Putamen (tissue), 1 donor: ENCODE data around the gene CGB3.
"Not testable (repeated sequence)": the region's sequence is repeated elsewhere in the genome, so short reads cannot be mapped to it uniquely, and the experiment has no call there.

Source experiments
- DNase-seq: peaks from one replicate; pipeline ENCODE4 v3.0.0-alpha.2; 2016; ENCODE audit warnings: low spot score

The CGB3 gene

DNA sequence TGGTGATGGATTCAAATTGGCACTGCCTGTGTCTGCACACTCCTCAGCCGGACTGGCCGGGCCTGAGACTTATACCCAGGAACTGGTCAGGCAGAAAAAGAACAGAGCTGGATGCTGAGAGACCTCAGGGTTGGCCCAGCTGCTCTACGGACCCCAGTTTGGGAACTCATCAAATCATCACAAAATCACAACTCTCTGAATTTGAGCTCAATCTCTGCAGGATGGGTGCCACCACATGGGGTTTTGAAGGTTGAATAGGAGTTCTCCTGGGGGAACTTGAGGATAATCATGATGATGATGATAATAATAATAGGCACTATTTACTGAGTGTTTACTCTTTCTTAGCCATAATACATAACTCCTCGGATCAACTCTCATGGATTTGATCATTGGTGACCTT, 18.5 kb upstream of the CGB3 start:
- not testable (repeated sequence) for DNase-seq

GRCh38 chr19:49042177-49042576, 18.0 kb upstream of the CGB3 start:
- no peak for DNase-seq

GRCh38 chr19:49039736-49040135, 15.6 kb upstream of the CGB3 start:
- DNase-seq = not testable (repeated sequence)

- not testable (repeated sequence) for DNase-seq
These were observed 14.6 kb upstream of the CGB3 start for GRCh38 chr19:49038557-49039276.

DNA sequence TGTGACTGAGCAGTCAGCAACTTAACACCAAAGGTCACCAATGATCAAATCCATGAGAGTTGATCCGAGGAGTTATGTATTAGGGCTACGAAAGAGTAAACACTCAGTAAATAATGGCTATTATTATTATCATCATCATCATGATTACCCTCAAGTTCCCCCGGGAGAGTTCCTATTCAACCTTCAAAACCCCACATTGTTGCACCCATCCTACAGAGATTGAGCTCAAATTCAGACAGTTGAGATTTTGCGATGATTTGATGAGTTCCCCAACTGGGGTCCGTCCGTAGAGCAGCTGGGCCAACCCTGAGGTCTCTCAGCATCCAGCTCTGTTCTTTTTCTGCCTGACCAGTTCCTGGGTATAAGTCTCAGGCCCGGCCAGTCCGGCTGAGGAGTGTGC, 14.0 kb upstream of the CGB3 start:
- DNase-seq = not testable (repeated sequence)

DNA sequence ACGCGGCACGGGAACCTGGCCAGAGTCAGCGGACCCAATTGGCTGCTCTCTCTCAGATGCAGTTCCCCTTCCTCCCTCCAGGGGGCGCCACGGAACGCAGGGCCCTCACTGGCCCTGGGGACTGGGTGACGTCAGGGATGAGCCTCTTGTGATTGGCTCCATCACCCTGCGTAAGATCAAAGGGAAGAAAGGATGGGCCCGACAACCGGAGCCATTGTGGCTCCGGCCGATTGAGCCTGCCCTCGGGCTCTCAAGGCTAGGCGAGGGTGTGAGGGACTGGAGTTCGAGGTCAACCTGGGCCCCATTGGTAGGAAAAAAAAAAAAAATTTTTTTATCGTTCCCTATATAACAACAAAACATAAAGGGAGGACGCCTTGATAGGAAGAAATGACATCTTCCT, 12.7 kb upstream of the CGB3 start, which contains the start of gene CGB1:
Gene CGB1, minus strand, starts transcription at position 81 of the 400 bp plus-strand sequence. CDS start 184 bp downstream, outside the sequence.
- not testable (repeated sequence) for DNase-seq

DNA sequence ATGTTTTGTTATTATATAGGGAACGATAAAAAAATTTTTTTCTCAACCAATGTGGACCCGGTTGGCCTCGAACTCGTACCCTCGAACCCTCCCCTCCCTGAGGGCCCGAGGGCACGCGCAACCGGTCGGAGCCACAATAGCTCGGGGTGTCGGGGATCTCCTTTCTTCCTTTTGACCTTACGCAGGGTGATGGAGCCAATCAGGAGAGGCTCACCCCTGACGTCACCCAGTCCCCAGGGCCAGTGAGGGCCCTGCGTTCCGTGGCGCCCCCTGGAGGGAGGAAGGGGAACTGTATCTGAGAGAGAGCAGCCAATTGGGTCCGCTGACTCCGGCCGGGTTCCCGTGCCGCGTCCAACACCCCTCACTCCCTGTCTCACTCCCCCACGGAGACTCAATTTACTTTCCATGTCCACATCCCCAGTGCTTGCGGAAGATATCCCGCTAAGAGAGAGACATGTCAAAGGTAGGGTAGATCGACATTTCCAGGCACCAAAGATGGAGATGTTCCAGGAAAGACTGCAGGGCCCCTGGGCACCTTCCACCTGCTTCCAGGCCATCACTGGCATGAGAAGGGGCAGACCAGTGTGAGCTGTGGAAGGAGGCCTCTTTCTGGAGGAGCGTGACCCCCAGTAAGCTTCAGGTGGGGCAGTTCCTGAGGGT, 7.6 kb upstream of the CGB3 start, which contains the start of gene CGB2:
Gene CGB2, plus strand, starts transcription at position 249 of the 660 bp plus-strand sequence. Its CDS starts 206 bp downstream, at position 455.
- not testable (repeated sequence) for DNase-seq

- not testable (repeated sequence) for DNase-seq
These were observed 6.2 kb upstream of the CGB3 start for GRCh38 chr19:49030323-49030722.

- DNase-seq = not testable (repeated sequence)
These were observed 5.6 kb upstream of the CGB3 start for GRCh38 chr19:49029749-49030148.

DNA sequence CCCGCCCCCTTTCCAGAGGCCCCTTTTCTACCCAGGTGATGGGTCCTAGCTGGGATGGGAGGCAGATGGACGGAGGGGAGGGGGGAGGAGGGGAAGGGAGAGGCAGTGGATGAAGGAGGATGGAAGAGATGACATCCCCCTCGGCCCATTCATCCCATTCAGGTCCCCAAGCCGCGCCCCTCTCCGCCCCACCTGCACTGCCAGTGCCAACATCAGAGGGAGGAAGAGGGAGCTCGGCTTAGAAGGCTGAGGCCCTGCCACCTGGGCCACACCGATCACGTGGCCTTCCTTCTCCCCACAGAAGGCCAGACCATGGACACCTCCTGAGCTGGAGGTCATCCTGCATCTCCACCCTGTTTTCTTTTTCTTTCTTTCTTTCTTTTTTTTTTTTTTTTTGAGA, 4.6 kb upstream of the CGB3 start:
- not testable (repeated sequence) for DNase-seq

DNA sequence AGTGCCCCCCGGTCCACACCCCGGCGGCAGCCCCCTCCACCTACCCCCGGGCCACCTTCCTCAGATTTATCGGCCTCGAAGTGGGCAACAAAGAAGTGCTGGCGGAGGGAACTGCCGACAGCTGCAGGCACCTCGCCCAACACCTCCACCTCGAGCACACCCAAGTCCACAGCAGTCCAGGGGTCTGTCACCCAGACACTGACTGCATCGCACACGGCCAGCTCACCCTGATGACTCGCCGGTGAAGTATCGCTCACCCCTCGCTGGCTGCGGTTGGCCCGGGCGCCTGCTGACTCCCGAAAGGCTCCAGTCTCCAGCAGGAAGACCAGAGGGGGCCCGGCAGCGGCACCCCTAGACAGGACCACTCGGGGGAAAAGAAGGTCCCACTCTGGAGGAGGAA, 1.5 kb upstream of the CGB3 start:
- not testable (repeated sequence) for DNase-seq

DNA sequence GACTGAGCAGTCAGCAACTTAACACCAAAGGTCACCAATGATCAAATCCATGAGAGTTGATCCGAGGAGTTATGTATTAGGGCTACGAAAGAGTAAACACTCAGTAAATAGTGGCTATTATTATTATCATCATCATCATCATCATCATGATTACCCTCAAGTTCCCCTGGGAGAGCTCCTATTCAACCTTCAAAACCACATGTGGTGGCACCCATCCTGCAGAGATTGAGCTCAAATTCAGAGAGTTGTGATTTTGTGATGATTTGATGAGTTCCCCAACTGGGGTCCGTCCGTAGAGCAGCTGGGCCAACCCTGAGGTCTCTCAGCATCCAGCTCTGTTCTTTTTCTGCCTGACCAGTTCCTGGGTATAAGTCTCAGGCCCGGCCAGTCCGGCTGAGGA, 955 bp upstream of the CGB3 start:
- DNase-seq = not testable (repeated sequence)

DNA sequence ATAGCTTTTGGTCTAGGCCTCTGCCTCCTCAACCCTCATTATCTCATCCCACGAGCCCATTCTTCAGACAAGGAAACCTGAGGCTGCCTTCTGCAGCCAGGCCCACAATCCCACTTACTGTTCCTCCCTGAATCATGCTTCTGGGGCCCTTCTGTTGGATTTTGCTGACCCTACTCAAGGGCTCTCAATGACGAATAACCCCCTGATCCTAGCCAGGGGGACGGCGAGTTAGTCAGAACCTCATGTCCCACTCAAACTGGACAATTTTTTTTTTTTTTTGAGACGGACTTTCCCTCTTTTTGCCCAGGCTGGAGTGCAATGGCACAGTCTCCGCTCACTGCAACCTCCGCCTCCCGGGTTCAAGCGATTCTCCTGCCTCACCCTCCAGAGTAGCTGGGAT, 2.0 kb downstream of the CGB3 start:
- DNase-seq = no peak

DNA sequence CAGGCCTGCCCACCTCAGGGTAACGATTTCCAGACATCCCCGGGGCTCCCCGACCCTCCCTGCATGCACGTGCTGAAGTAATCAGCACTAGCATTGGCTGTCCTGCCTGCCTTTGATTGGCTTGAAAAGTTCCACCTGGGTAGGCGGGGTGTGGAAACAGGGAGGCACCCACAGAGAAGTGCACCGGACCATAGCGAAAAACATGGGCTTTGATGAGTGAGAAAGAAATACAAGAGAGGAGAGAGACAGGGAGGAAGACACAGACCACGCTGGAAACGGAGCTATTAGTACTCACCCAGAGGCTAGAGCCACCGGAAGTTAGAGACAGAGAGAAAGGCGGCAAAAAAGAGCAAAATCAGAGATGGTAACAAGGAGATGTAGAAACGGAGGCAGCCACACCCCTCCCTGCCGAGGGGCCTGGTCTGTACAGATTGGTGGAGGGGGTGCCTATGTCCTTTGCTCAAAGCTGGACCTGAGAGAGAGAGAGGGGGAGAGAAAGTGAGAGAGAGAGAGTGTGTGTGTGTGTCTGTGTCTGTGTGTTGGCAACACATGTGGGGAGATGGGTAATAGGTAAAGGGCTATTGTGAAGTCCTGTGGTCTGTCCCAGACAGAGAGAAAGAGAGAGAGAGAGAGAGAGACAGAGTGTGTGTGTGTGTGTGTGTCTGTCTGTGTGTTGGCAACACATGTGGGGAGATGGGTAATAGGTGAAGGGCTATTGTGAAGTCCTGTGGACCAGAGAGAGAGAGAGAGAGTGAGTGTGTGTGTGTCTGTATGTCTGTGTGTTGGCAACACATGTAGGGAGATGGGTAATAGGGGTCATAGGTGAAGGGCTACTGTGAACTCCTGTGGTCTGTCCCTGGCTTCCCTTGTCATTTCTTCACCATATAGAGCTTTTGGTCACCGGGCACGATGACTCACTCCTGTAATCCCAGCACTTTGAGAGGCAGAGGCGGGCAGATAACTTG, 2.9 kb downstream of the CGB3 start:
- DNase-seq = no peak

DNA sequence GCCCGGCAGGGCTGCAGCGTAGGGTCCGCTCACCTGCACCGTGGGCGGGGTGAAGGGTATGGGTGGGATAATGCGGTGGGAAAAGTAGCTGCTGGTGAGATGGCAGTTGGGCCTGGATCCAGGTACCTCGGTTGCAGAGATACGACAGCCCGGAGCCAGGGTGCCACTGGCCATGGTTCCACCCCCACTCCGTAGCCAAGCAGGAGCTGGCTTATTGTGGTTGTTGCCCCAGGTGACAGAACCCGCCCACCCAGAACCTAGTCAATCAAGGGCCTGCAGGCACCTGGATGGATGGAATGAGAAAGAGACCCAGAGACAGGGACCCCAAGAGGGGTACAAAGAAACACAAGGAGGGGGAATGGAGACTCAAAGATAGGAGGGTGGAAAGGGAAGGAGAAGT, 3.8 kb downstream of the CGB3 start:
- DNase-seq = no peak

DNA sequence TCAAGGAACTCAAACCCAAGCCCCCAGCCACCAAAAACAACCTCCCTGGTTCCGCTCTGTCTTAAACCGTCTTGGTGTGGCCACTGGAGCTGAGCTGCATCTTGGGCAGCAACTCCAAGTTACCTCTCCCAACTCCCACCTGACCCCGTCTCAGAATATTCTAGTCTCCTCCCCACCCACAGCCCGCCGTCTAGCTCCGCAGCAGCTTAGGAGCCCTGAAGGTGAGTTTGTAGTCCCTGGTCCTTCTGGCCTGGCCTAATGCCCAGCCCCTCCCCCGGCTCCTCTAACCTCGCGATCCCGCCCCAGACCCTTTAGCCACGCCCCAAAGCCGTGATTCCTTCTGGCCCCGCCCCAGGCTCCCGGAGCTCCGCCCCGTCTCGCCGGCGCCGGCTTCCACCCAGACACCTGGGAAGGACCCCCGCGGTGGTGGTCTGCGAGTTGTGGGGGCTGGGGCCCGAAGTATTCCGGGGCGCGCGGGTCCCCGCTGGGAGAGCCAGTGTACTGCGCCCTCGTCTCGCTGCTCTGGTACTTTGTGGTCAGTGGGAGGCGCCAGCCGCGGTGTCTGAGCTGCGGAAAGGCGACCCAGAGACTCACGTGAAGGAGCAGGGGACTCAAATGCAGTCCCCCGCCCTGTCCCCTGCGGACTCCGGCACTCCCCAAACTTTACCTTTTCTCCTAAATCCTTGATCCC, 4.7 kb downstream of the CGB3 start:
- no peak for DNase-seq

- not testable (repeated sequence) for DNase-seq
These were observed 5.5 kb downstream of the CGB3 start for GRCh38 chr19:49018388-49019241.

DNA sequence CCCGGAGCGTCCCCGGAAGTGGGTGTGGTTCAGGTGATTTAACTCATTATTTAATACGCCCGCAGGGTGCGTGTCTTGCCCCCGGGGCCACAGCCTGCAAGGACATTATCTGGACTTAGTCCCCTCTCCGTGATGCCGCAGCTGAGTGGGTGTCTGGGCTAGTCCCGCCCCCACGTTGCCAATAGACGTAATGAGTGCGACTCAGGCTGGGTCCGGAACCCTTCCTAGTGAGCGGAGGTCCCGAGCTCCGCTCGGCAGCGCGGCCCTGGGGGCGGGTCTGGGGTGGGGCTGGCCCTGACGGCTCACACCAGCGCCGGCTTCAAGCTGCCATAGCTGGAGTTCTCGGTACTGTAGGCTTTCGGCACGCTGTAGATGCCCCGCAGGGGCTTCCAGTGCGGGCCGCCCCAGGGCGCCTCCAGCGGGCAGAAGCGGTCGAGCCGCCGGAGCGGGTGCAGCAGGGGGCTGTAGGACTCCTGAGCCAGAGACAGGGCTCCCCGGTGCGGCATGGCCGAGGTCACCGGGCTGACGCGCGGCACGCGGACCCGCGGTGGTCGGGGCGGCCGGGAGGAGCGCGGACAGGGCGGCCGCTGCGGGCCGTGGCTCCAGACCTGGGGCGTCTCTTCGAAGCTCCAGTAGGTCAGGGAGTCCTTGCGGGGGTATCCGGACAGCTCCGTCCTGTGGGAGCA, 6.3 kb downstream of the CGB3 start:
- DNase-seq = no peak

DNA sequence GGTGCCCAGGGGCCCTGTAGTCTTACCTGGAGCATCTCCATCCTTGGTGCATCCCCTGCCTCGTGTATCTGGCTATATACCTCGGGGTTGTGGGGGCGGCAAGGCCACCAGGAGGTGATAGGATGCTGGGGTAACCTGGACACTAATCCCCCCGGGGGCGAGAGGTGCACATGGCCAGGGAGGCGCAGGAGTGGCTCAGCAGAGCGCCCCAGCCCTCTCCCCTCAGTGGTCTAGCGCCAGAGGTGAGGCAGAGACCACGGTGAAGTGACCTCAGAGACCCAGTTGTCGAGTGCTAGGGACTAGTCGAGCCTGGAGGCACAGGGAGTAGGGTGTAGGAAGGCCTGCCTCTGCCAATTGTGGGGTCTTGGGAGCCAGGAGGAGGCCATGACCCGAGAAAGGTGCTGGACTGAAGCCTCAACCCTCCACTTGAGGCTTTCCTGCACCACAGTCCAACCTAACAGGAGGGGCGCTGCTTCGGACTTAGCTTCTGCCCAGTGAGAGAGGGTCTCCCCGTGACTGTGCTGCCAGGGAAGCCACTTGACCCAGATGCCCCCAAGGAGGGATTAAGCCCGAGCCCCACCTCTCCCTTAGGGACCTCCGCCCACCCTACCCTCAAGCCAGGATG, 7.0 kb downstream of the CGB3 start, which contains the start of gene LHB:
Gene LHB, minus strand, starts transcription at position 51 of the 625 bp plus-strand sequence. Its CDS starts 10 bp downstream, at position 41.
- no peak for DNase-seq
